Erythroblast (primary cell): ENCODE data around the gene VIT.

ENCODE experiments used
- GATA1 ChIP-seq: IDR thresholded peaks from 2 replicates; pipeline ENCODE4 v1.6.1; 2011; ENCODE audit warnings: low read depth, mild to moderate bottlenecking, control low read depth, low read length, moderate library complexity
- POLR2A ChIP-seq: IDR thresholded peaks from 2 replicates; pipeline ENCODE4 v1.6.1; 2011; ENCODE audit warnings: mild to moderate bottlenecking, low read length

GRCh38 chr2:36859366-36859792 is 162.9 kb downstream of the VIT start:
- TF ChIP-seq POLR2A (no peak), GATA1 (no peak)
